Measurements from ENCODE around the gene ZAP70. TPM values are rescaled to one million over a fixed set of nuclear protein-coding genes. Genes with fewer than 3 reads are reported as not detected.
A peak's percentile ranks its signal among the peaks of the same experiment; 100 is the strongest.

The ZAP70 gene
- total and polyA plus RNA-seq, 10 of the 15 experiments (the other 5 are each of a cell fraction or from before 2014, with no cell fraction given) = 0.18 to 2.9 (median 1.2) TPM; not detected in 1

GRCh38 chr2:97740590-97741182 is 27.3 kb downstream of the ZAP70 start:
- peak; percentile 78 for ATAC-seq
- TF ChIP-seq ZNF622 (IDR thresholded peaks at IDR 0.05) (no peak), ZBTB11 (CRISPR knock-in tag; IDR thresholded peaks at IDR 0.05) (no peak), SMC3 (IDR thresholded peaks at IDR 0.05; ENCODE audit: borderline replicate concordance, low read length) (peak; percentile 80), MYC (IDR thresholded peaks at IDR 0.05; ENCODE audit: insufficient read depth, insufficient read length, insufficient replicate concordance, low read length, severe bottlenecking) (no peak), ZNF274 (IDR thresholded peaks at IDR 0.05; ENCODE audit: insufficient read depth, insufficient read length) (no peak), WRNIP1 (IDR thresholded peaks at IDR 0.05; ENCODE audit: borderline replicate concordance, low read depth, low read length) (no peak), IKZF1 (conservative IDR thresholded peaks at IDR 0.05) (no peak), EGR1 (IDR thresholded peaks at IDR 0.05; ENCODE audit: borderline replicate concordance in 1 of 2, low read depth in 2 of 2, low read length in 2 of 2) (no peak), EZH2 (IDR thresholded peaks at IDR 0.05; ENCODE audit: borderline replicate concordance, control insufficient read depth, low read depth, low read length) (no peak), SMAD5 (IDR thresholded peaks at IDR 0.05; ENCODE audit: low read depth) (no peak), YY1 (IDR thresholded peaks at IDR 0.05; ENCODE audit: low read depth, low read length) (peak; percentile 62; the same call in 1 of the 2 replicates), GABPA (IDR thresholded peaks at IDR 0.05; ENCODE audit: low read depth) (no peak), NR2F1 (conservative IDR thresholded peaks at IDR 0.05) (peak; percentile 92), RAD21 (IDR thresholded peaks at IDR 0.05; ENCODE audit: insufficient read depth, low read depth, low read length) (peak; percentile 59), TCF3 (IDR thresholded peaks at IDR 0.05; ENCODE audit: borderline replicate concordance, insufficient read depth, low read depth, low read length) (peak; percentile 91), CBX5 (IDR thresholded peaks at IDR 0.05; ENCODE audit: low read depth) (no peak), FOXK2 (IDR thresholded peaks at IDR 0.05) (no peak), SP1 (IDR thresholded peaks at IDR 0.05; ENCODE audit: low read depth, low read length) (no peak), SPI1 (IDR thresholded peaks at IDR 0.05; ENCODE audit: borderline replicate concordance, insufficient read depth, low read depth, low read length) (peak; percentile 23; the same call in 1 of the 2 replicates), CHD4 (IDR thresholded peaks at IDR 0.05) (no peak), IRF5 (IDR thresholded peaks at IDR 0.05; ENCODE audit: borderline replicate concordance) (no peak)

More at GRCh38 chr2:97740590-97741182, 27.3 kb downstream of the ZAP70 start:
- no peak for DNase-seq (ENCODE audit: low read depth, low spot score)
- Histone ChIP-seq H3K4me2 (ENCODE audit: control insufficient read depth, insufficient read depth) (no peak overlapping the region; the same call in 1 of the 2 replicates), H3K36me3 (ENCODE audit: control insufficient read depth in 2 of 2, insufficient read depth in 2 of 2, low read length in 1 of 2) (no peaks in the 10 kb centered on the region), H3K27ac (ENCODE audit: control insufficient read depth, insufficient read depth) (no peak overlapping the region), H4K20me1 (ENCODE audit: control insufficient read depth, insufficient read depth) (no peaks in the 10 kb centered on the region), H3K79me2 (ENCODE audit: control insufficient read depth, insufficient read depth, low read length) (no peaks in the 10 kb centered on the region), H2AFZ (ENCODE audit: control insufficient read depth, low read depth, low read length) (no peak overlapping the region), H3K9ac (ENCODE audit: control insufficient read depth, insufficient read depth, low read length) (no peak overlapping the region), H3K9me3 (replicated peaks; ENCODE audit: control insufficient read depth, insufficient read depth, low read length) (no peaks in the 10 kb centered on the region), H3K4me1 (ENCODE audit: control insufficient read depth, insufficient read depth, low read length) (peaks cover 7% of the 10 kb centered on the region), H3K4me3 (no peak overlapping the region), H3K27me3 (replicated peaks in 1 of 2; ENCODE audit: control insufficient read depth in 2 of 2, insufficient read depth in 2 of 2, low read length in 1 of 2) (no peaks in the 10 kb centered on the region)
- ChIA-PET RAD21 (ENCODE audit: unreplicated experiment) (interaction anchor here (0.8 to 2.7 kb wide), 6 partner anchors 12 to 644 kb away, joined by 3 to 22 read pairs (median 4); no protein-coding TSS in a partner anchor), CTCF (interaction anchor here (0.6 to 4.7 kb wide), 35 partner anchors 11 to 671 kb away, joined by 3 to 39 read pairs (median 4); partner anchors contain the start of gene ZAP70), SMC1A (ENCODE audit: uncharacterized antibody, unreplicated experiment) (interaction anchor here (0.9 to 2.8 kb wide), 13 partner anchors 10 to 644 kb away, joined by 3 to 17 read pairs (median 5); no protein-coding TSS in a partner anchor), POLR2A (no interaction called here)
- intact Hi-C loops (cut with micrococcal nuclease; ENCODE audit: unreplicated experiment) = loop anchor here (1.0 to 2.0 kb wide), 2 partner anchors 528 to 645 kb away; no protein-coding TSS in a partner anchor
- peak; percentile 91 for FAIRE-seq
- WGBS (ENCODE audit: insufficient coverage, insufficient replicate concordance, low lambda C conversion rate, missing lambda C conversion rate) = 39% methylated on average over 19 of the region's 19 CpGs
- no TSS peak for BruUV-seq (replicated peaks)
- in situ Hi-C loops (cut with MboI) = no loop called here
